SK-N-SH treated with all-trans-retinoic acid at 6 μM for 48 hours (cell line): Measurements from ENCODE around the gene ETDA.
"Not testable (repeated sequence)": the region's sequence is repeated elsewhere in the genome, so short reads cannot be mapped to it uniquely, and the experiment has no call there.

Source experiments
- ARNTL ChIP-seq: fragments of 450-650 bp; formaldehyde crosslinking; IDR thresholded peaks from 2 replicates; pipeline ENCODE4 v1.5.0; 2020; ENCODE audit warnings: low read depth, mild to moderate bottlenecking, moderate library complexity, borderline replicate concordance
- ESRRG ChIP-seq: fragments of 250-450 bp; sonication (Bioruptor Pico); IDR thresholded peaks from 2 replicates; pipeline ENCODE4 v1.6.1; 2021; ENCODE audit warnings: mild to moderate bottlenecking
- GLIS3 ChIP-seq: fragments of 250-450 bp; sonication (Bioruptor Pico); IDR thresholded peaks from 2 replicates; pipeline ENCODE4 v1.5.0; 2020; ENCODE audit warnings: mild to moderate bottlenecking, moderate library complexity
- TOX ChIP-seq: fragments of 250-450 bp; sonication (Bioruptor Pico); IDR thresholded peaks from 2 replicates; pipeline ENCODE4 v1.8.0; 2021; ENCODE audit warnings: mild to moderate bottlenecking, moderate library complexity, borderline replicate concordance
- ZFP30 ChIP-seq: fragments of 450-650 bp; formaldehyde crosslinking; IDR thresholded peaks from 2 replicates; pipeline ENCODE4 v1.5.0; 2022; ENCODE audit warnings: mild to moderate bottlenecking, moderate library complexity
- ZNF8 ChIP-seq: fragments of 450-650 bp; formaldehyde crosslinking; IDR thresholded peaks from 2 replicates; pipeline ENCODE4 v1.5.0; 2020; ENCODE audit warnings: mild to moderate bottlenecking, moderate library complexity
- TF ChIP-seq, protein P1 (sequence below): fragments of 250-450 bp; sonication (Bioruptor Pico); IDR thresholded peaks from 2 replicates; pipeline ENCODE4 v1.5.1; 2020; ENCODE audit warnings: low read depth, mild to moderate bottlenecking, moderate library complexity

DNA sequence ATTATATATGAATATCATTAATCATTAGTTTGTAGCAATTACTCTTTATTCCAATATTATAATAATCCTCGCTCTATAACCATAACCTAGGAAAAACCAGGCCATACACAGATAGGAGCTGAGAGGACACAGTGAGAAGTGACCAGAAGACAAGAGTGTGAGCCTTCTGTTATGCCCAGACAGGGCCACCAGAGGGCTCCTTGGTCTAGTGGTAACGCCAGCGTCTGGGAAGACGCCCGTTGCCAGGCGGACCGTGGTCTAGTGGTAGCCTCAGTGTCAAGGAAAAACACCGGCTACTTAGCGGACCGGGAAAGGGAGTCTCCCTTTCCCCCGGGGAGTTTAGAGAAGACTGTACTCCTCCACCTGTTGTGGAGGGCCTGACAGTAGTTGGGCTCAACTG, 45.4 kb upstream of the ETDA start:
- TF ChIP-seq TOX, ZNF8, GLIS3, ESRRG, ZFP30, ARNTL (CRISPR knock-in tag): not testable (repeated sequence)
- TF ChIP-seq, protein P1, sequence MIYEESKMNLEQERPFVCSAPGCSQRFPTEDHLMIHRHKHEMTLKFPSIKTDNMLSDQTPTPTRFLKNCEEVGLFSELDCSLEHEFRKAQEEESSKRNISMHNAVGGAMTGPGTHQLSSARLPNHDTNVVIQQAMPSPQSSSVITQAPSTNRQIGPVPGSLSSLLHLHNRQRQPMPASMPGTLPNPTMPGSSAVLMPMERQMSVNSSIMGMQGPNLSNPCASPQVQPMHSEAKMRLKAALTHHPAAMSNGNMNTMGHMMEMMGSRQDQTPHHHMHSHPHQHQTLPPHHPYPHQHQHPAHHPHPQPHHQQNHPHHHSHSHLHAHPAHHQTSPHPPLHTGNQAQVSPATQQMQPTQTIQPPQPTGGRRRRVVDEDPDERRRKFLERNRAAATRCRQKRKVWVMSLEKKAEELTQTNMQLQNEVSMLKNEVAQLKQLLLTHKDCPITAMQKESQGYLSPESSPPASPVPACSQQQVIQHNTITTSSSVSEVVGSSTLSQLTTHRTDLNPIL (CRISPR knock-in tag): not testable (repeated sequence)
